GM19395 (cell line): ENCODE data around the gene SORCS3.
"Not testable (repeated sequence)": the region's sequence is repeated elsewhere in the genome, so short reads cannot be mapped to it uniquely, and the experiment has no call there.

Experiments
- ATAC-seq: cut with Tn5 transposase; IDR thresholded peaks from one replicate; pipeline ENCODE4 v1.9.1; 2021; ENCODE audit warnings: mild to moderate bottlenecking, moderate library complexity; ENCODE audit not compliant: unreplicated experiment

SORCS3 gene

DNA sequence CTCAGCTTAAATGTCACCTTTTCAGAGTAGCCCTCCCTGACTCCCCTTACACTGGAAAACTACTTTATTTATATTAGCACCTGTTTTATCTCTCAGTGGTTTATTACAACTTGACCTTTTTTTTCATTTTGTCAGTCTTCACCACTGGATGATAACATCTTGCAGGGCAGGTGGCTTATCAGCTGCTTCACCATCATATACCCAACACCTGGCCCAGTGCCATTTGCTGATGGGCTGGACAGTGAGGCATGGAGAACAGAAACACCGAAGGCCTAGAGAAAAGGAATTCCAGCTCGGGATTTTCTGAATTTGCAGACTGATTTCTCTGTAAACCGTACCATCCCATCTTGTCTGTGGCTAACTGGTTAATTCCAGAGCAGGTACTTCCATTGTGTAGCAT, 48.5 kb downstream of the SORCS3 start:
- no peak for ATAC-seq

DNA sequence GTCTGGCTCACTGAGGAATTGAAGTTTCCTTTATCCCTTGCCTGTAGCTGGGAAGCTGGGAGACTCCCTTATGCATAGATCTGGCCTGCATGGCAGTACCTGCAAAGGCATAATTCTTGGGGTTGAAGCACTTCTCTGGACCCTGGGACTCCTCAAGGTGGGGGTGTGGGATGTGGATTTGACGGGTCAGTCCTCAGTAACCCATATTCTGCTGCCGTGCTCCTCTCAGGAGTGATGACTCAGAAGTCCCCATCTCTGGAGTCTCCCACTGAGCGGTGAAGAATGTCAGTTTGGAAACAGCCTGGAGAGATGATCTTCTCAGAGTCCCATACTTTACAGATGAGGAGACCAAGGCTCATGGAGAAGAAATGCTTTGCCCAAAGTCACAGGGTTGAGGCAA, 49.0 kb downstream of the SORCS3 start:
- no peak for ATAC-seq

DNA sequence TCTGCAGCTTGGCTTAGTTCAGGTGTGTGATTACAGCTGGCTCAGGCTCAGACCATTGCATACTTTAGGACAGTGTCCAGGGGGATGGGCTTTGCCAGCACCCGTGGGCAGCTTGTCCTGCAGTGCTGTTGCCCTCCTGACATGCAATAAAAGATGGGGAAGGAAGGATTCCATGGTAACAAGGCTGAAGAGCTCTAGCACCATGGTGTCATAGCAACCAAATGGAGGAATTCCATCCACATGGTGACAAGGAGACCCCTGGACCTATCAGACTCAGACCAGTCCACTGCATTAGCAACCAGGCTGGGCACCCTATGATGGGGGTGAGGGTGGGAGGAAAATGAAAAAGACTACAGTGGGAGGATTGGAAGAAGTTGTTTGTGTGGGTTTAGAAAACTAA, 49.9 kb downstream of the SORCS3 start:
- ATAC-seq: no peak

DNA sequence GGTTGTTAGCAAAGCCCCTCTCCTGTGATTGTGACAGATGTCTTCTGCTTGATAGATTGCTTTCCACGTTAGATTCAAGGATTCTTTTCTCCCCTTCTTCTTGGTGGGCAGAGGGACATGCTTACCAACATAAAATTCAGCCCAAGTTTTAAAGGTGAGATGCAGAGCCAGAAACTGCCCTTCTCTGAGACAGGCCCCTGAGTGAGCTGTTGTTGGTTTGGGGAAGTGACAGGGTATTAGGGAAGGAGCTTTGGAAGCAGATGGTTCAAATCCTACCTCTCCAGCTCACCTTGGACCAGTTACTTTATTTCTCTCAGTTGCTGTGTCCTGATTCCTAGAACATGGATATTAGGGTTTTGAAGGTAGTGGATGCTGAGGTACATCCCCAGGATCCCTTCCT, 53.0 kb downstream of the SORCS3 start:
- no peak for ATAC-seq

DNA sequence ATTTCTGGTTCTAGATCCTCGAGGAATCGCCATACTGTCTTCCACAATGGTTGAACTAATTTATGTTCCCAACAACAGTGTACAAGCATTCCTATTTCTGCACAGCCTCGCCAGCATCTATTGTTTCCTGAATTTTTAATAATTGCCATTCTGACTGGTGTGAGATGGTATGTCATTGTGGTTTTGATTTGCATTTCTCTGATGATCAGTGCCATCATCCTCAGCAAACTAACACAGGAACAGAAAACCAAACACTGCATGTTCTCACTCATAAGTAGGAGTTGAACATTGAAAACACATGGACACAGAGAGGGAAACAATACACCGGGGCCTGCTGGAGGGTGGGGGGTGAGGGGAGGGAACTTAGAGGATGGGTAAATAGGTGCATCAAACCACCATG, 62.2 kb downstream of the SORCS3 start:
- not testable (repeated sequence) for ATAC-seq

DNA sequence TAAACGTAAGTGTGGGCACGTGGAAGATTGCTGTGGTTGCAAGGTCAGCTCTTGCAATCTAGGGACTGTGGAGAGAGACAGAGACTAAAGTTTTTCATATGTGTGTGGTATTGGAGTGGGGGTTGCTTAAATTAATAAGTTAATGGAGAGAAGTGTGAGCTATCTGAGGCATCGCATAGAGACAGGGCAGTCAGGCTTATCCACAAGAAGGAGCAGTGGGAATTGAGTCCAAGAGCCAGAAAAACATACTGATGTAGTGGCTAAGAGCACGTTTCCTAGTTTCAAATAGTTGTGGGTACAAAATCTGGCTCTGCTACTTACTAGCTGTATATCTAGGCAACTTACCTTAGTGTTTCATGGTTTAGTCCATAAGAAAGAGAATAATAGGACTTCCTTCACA, 65.8 kb downstream of the SORCS3 start:
- no peak for ATAC-seq

DNA sequence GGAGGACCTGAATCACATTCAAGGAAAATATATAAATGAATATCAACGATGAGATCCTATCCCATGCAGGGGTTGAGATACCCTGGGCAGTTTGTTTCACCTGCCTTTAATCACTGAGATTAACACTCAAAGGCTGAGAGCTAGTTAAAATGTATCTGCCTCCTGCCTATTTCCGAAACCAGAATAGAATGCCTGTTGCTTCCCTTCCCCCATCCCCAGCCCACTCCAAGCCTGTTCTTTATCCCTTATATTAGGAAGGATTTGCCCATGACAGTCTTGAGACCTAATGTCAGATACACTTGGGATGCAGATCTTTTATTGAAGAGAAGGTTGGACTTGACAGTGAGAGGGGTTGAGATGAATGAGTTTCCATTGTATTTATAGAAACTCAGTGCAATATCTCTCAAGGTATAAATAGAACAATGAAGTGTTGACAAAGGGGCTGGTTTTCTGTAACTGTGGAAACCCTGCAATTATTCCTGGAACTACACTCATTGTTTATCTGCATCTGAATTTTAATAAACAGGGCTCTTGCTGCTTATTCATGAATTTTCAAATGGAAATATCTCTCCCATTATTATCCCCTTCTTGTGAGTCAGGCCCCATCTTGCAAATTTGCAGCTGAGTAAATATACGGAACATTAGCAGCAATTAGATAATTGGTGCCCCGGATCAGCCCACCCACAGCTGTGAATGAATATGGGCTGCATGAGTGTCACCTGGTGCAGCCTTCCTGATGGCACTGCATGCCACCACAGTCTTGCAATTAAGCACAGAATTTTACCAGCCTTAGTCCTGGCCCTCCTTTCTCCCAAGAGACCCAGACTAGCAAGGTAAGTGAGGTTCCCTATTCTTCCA, 66.7 kb downstream of the SORCS3 start:
- no peak for ATAC-seq

DNA sequence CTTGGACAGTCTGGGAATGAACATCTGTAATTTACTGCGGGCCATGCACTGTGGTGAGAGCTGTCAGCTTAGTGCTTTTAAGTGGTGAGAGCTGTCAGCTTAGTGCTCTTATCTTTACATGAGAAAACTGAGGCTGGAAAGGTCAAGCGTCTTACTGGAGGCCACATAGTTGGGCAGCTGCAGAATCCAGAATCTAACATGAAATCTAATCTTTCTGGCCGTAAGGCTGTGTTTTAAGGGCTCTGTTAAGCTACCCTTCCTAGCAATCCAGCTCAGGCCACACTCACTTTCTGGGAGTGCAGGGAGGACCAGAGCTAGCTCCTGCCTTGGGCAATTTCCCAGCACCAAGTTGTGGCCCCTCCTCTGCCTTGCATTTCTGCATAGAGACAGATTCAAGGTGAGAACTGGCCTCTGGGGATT, 70.2 kb downstream of the SORCS3 start:
- no peak for ATAC-seq

DNA sequence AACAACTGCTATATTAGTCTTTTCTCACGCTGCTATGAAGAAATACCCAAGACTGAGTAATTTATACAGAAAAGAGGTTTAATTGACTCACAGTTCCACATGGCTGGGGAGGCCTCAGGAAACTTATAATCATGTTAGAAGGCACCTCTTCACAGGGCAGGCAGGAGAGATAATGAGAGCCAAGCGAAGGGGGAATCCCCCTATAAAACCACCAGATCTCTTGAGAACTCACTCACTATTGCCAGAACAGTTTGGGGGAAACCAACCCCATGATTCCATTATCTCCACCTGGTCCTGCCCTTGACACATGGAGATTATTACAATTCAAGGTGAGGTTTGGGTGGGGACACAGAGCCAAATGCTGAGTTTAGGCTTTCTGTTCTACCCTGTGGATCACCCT, 89.5 kb downstream of the SORCS3 start:
- ATAC-seq: not testable (repeated sequence)

DNA sequence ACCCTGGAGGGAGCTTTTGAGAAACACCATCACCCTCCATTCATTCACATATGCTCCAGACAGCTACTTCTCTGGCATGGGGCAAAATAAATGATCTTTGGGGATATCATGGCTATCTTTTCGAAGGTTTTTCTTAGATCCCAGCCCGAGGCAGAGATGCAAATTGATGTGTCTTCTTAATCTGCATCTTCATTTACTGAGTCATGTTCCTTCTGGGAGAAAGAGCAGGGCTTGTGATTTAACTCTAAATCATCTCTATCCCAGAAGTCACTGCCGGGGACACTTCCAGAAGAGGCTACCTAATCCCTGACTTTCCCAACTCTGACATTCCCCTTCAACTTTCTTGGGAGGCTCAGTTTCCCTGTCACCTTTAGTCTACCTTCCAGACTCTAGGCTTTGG, 90.1 kb downstream of the SORCS3 start:
- no peak for ATAC-seq

DNA sequence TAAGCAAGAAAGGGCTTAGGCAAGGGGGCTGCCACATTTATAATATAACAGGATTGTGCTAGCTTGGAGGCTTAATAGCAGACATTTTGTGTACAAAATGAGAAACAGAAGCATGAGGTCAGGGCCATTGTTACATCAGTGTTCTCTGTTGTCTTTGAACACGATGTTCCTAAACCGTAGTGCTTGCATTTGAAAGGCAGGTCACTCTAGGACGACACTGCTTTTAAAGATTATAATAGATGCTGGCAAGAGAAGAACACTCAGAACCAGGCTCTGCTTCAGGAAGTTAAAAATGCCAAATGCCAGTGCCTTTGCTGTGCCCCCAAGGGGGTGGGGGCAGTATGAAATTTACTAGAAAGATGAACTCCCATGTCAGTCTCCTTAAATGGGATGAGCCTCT, 91.1 kb downstream of the SORCS3 start:
- ATAC-seq: no peak

DNA sequence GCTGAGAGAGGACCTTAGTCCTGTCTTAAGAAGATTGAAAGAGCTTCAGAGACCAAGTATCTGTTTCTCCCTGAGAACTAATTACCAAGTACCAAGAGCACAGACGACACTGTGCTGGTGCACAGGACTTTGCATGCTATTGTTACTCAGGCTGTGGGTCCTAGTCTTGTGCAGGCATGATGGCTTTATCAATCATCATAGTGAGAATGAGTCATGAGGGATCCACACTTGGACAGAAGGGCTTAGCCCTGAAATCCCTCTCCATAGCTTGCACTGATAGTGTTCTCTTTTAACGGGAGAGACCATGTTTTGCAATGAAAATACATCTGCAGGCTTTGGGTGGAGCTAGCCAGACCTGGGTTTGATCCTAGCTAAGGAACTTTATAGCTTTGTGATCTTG, 93.3 kb downstream of the SORCS3 start:
- ATAC-seq: no peak

DNA sequence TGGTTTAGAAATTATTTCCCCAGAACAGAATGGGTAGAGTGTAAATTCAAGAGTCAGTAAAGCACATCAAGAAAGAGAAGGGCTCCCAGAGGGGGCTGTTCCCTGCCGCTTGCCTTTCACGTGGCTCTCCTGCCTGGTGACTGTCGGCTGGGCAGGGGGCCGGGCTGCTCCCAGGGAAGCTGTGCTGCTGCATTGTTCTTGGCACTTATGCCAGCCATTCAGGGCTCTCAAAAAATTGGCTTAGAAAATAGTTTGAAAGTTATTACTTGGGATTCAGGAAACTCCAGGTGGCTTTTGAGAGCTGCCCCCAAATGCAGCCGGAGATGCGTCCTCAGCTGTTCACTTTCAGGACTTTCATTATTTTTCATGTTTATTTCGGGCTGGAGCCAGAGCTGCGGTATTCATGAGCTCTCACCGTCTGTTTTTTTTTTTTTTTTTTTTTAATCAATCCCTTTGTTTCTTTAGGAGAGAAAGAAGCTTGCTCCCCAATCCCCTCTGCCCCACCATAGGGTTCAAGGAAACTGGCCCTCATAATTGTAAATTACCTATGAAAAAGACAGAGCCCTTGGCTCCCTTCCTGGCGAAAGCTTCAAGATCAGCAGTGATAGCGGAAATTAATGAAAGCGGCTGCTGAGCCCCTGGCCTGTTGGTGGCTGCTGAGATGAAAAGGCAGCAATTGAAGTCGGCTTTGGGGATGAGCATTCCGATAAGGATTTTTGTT, 94.1 kb downstream of the SORCS3 start:
- ATAC-seq: no peak

DNA sequence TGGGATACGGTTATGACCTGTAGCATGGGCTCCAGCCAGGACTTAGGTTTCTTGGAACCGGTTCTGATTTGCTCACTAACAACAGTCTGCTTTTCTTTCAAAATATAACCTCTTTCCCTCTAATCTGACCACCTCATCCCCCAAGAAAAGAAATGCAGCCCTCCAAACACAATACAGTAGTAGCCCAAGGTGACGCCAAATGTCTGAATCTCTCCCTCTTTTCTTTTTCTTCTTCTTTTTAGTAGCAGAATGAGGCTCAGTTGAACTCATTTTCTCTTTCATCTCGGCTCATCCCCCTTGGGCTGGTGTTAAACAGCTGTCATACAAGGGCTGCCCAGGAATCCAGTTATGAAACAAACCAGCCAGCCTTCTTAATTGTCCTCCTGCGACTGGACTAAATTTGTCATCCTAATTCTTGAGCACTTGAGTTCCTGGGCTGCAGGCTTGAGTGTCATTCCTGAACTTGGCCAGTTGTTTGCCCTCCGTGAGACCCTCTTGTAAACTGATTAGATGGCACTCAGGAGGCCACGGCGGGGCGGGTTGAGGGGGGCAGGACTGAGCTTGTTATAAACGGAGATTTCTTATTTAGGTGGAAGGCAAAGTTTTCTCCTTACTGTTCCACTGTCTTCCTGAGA, 94.8 kb downstream of the SORCS3 start:
- ATAC-seq: no peak

DNA sequence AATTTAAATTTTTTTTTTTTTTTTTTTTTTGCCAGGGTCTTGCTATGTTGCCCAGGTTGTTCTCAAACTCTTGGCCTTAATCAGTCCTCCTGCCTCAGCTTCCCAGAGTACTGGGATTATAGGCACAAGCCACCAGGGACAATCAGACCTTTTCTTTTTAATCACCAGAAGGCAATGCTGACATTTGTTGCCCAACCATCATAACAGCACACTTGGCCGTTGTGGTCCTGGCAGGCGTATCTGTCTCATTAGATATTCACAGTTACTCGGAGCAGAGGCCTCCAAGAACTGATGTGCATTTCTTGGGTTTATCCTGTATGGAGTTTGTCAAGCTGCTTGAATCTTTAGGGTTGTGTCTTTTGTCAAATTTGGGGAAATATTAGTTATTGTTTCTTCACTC, 100.0 kb downstream of the SORCS3 start:
- ATAC-seq: no peak

DNA sequence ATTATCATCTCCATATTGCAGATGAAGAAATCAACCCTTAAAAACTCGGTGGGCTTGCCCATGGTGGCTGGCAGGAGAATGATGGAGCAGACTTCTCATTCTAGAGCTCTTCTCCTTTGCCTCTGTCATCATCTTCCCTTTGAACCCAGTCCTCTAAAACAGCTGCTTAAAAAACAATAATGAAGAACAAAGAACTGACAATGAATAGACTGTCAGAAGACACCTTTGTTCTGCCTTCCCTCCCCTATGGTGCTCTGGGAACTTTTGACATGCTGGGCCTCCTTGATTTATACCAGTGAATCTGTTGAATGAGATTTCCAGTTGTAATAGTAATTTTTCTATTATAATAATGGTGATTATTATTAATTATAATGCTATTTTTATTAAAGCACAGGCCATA, 103.0 kb downstream of the SORCS3 start:
- ATAC-seq: no peak

DNA sequence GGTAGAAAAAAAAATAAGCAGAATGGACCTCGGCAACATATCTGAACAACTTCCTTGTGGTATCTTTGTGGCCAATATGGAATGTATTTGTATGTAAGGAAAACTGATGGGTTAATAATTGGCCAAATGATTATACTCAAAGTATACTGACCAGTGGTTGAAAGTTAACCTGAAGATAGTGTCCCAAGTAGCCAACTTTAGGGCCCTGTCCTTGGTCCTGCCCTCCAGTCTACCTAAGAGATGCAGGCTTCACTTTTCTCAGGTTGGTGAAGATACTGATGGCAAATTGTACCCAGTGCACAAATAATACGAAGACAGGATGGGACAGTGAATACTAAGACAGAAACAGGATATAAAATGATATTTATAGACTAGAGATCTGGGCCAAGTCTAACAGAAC, 109.2 kb downstream of the SORCS3 start:
- no peak for ATAC-seq

DNA sequence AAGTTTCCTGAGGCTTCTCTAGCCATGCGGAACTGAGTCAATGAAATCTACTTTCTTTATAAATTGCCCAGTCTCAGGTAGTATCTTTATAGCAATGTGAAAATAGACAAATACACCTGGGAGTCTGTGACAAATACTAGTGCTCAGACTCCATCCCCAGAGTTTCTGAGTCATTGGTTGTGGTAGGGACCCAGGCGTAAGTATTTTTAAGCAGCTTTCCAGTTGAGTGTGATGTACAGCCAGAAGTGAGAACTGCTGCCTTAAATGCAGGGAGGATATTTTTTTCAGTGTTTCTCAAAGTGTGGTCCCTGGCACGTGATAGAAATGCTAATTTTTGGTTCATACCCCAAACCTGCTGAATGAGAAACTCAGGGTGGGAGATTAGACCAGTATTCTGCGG, 121.7 kb downstream of the SORCS3 start:
- no peak for ATAC-seq

DNA sequence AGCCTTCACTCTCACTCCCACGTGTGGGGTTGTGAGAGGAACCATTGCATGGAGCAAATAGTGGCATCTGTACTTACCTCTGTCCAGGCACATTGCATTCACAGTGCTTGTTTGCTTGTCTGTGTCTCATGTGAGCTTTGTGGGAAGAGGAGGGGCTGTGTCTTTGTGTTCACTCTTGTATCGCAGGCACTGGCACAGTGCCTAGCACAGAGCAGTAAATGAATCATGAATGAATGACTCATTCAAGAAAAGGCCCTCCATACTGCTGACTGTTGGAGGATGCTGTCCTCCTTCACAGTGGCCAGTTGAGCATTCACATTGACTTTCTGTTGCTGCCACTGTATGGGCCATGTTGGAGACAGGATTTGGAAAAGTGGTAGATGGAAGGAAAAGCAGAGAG, 125.3 kb downstream of the SORCS3 start:
- no peak for ATAC-seq

DNA sequence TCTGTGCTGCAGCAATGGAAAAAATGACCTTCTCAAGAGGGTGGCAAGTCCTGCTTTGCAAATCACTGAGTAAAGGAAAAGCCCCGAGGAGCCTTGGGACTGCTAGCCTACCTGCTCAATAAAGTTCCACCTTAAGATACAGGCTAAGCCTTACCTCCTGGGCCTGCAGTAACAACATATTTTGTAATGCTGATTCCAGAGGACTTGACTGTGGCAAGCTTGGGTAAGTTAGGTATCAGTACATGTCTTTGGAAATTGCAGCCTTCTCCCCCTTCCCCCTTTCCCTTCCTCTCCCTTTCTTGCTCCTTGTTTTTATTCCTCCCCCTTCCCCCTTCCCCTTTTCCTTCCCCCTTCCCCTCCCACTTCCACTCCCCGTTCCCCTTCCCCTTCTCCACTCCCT, 126.2 kb downstream of the SORCS3 start:
- no peak for ATAC-seq

DNA sequence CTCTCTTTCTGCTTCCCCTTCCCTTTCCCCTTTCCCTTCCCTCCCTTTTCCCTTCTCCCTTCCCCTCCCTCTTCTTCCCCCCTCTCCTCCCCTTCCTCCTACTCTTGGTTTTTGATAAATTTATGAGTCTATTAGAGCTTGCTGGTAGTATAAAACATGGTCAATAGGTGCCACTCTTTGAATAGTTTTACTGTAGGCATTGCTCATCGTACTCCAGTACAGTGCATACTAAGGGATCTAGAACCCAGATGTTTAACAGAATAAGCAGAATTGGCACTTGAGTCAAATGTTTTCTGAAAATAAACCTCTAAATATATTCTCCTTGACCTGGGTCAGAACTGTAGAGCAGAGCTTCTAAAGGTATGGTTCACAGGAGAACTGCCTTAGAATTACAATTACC, 126.7 kb downstream of the SORCS3 start:
- ATAC-seq: no peak

DNA sequence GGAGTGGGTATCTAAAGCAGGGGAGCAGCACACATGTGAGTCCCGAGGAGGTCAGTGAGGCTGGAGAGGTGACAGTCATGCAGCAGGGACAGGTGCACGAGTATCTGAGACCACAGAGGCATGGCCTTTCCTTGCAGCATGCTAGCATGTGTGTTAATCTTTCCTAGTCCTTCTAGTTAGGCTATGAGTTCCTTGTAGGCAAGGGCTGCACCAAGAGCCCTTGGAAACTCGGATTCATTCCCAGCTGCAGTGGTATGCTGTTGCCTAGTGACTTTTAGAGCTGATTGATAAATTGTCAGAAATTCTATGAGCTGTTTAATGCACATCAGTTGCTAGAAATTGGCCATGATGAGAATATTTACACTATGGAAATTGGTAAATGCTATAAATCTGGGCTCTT, 132.0 kb downstream of the SORCS3 start:
- ATAC-seq: no peak
